PC-3 (cell line): ENCODE measurements around the gene RNF182. TPM values are rescaled to one million over a fixed set of nuclear protein-coding genes. Genes with fewer than 3 reads are reported as not detected.
A peak's percentile ranks its signal among the peaks of the same experiment; 100 is the strongest.

Experiments
- ATAC-seq: fragments of 200-7000 bp; cut with Tn5 transposase; 2 replicates; pipeline ENCODE4 v1.9.1; 2020; ENCODE audit warnings: mild to moderate bottlenecking, moderate library complexity
- BruUV-seq: library from RNA; stranded (reverse); fragments of 400-500 nt; replicated peaks from 2 replicates; lab custom pipeline; 2021; lab: Mats Ljungman, UMichigan
- CTCF ChIA-PET: fragments of 300-600 bp; sonication (Branson Sonifier 250); formaldehyde crosslinking; loops from one replicate; lab custom pipeline; 2022; ENCODE audit warnings: antibody characterized with exemption; lab: Charles Lee
- POLR2A ChIA-PET: fragments of 300-600 bp; sonication (Branson Sonifier 250); formaldehyde crosslinking; loops from one replicate; lab custom pipeline; 2022; ENCODE audit warnings: antibody characterized with exemption; ENCODE audit not compliant: unreplicated experiment; lab: Charles Lee
- DNase-seq: peaks from one replicate; pipeline ENCODE4 v3.0.0-alpha.2; 2015
- H2AFZ ChIP-seq: fragments of 300-600 bp; sonication (generic); 2 replicates; pipeline ENCODE4 v1.6.0; 2016; ENCODE audit warnings: antibody characterized with exemption, low read length
- H3F3A ChIP-seq: fragments of 300-600 bp; sonication (generic); one replicate; pipeline ENCODE4 v1.6.0; 2017; ENCODE audit warnings: antibody characterized with exemption, low read length, control low read depth, mild to moderate bottlenecking; ENCODE audit not compliant: unreplicated experiment
- H3K27ac ChIP-seq: fragments of 300-600 bp; sonication (generic); 2 replicates; pipeline ENCODE4 v1.5.1; 2016; ENCODE audit warnings: mild to moderate bottlenecking, low read length
- H3K27me3 ChIP-seq: fragments of 300-600 bp; sonication (generic); 2 replicates; pipeline ENCODE4 v1.6.1; 2016; ENCODE audit warnings: low read length, mixed read lengths
- H3K36me3 ChIP-seq: fragments of 300-600 bp; sonication (generic); 2 replicates; pipeline ENCODE4 v1.6.1; 2016; ENCODE audit warnings: low read depth, mixed run types, low read length, mixed read lengths
- H3K4me1 ChIP-seq: fragments of 300-600 bp; sonication (generic); 2 replicates; pipeline ENCODE4 v1.5.1; 2016; ENCODE audit warnings: low read length; ENCODE audit not compliant: insufficient read depth
- H3K4me2 ChIP-seq: fragments of 300-600 bp; sonication (generic); 2 replicates; pipeline ENCODE4 v1.6.0; 2016; ENCODE audit warnings: low read length
- H3K4me3 ChIP-seq: fragments of 300-600 bp; sonication (generic); 2 replicates; pipeline ENCODE4 v1.5.1; 2016; ENCODE audit warnings: mild to moderate bottlenecking, low read length, mixed read lengths
- H3K79me2 ChIP-seq: fragments of 300-600 bp; sonication (generic); 2 replicates; pipeline ENCODE4 v1.6.1; 2017; ENCODE audit warnings: low read length, mixed read lengths
- H3K9ac ChIP-seq: fragments of 300-600 bp; sonication (generic); 2 replicates; pipeline ENCODE4 v1.6.0; 2016; ENCODE audit warnings: mild to moderate bottlenecking, low read length
- H3K9me2 ChIP-seq: fragments of 300-600 bp; sonication (generic); replicated peaks from 2 replicates; pipeline ENCODE4 v1.6.1; 2016; ENCODE audit warnings: mixed run types, low read length, mixed read lengths
- H3K9me3 ChIP-seq: fragments of 300-600 bp; sonication (generic); 2 replicates; pipeline ENCODE4 v1.6.1; 2016; ENCODE audit warnings: low read length, mixed read lengths
- H4K20me1 ChIP-seq: fragments of 300-600 bp; sonication (generic); 2 replicates; pipeline ENCODE4 v1.6.1; 2016; ENCODE audit warnings: low read length, mixed read lengths
- EZH2 ChIP-seq: fragments of 300-600 bp; sonication (generic); IDR thresholded peaks from one replicate; pipeline ENCODE4 v1.6.1; 2017; ENCODE audit warnings: antibody characterized with exemption, mild to moderate bottlenecking, low read length; ENCODE audit not compliant: unreplicated experiment
- EZH2phosphoT487 ChIP-seq: fragments of 300-600 bp; sonication (generic); IDR thresholded peaks from 2 replicates; pipeline ENCODE4 v1.6.1; 2018; ENCODE audit warnings: mild to moderate bottlenecking, antibody characterized with exemption, low read length, borderline replicate concordance
- intact Hi-C: fragments of 100-400 bp; cut with micrococcal nuclease; formaldehyde crosslinking; loops from 2 replicates; pipeline ENCODE4 v1.9.0; 2023
- total RNA-seq: library from RNA; depleted of rRNA; stranded (reverse); fragments of >200 nt; gene quantifications from 2 replicates; pipeline ENCODE4 v1.2.3, GENCODE V29; 2014
- TF ChIP-seq, protein P1 (sequence below): fragments of 300-600 bp; sonication (generic); conservative IDR thresholded peaks from 2 replicates; pipeline ENCODE4 v1.5.1; 2017; ENCODE audit warnings: antibody characterized with exemption, low read depth, mild to moderate bottlenecking, low read length

The RNF182 gene
- total RNA-seq, 1 experiment from 2014 or later, result 24.7 TPM

DNA sequence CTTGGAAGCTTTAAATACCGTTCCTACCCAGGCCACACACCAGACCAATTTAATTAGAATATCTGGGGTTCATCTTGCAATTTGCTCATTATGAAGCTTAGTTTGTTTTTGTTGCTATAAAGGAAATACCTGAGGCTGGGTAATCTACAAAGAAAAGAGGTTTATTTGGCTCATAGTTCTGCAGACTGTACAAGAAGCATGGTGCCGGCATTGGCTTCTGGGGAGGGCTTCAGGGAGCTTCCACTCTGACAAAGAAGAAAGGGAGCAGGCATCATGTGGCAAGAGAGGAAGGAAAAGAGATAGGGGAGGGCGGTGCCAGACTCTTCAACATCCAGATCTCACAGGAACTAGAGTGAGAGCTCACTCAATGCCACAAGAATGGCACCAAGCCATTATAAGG, 73.6 kb downstream of the RNF182 start:
- no TSS peak for BruUV-seq
- no peaks in the 10 kb centered on the region for H3K79me2 ChIP-seq
- H3F3A ChIP-seq, result peaks cover under 1% of the 10 kb centered on the region
- ATAC-seq (no peak), DNase-seq (no peak)
- H3K27ac ChIP-seq, result no peak overlapping the region
- no peak overlapping the region for H3K4me3 ChIP-seq
- intact Hi-C loops, result no loop called here
- ChIA-PET POLR2A (interaction anchor here (0.7 kb wide), 1 partner anchor 126 kb away, joined by 3 read pairs; no protein-coding TSS in a partner anchor), CTCF (no interaction called here)
- no peaks in the 10 kb centered on the region for H3K36me3 ChIP-seq
- no peaks in the 10 kb centered on the region for H4K20me1 ChIP-seq
- no peaks in the 10 kb centered on the region for H3K9me3 ChIP-seq
- H3K27me3 ChIP-seq, result no peaks in the 10 kb centered on the region
- no peak overlapping the region for H2AFZ ChIP-seq
- no peak overlapping the region for H3K4me2 ChIP-seq
- H3K4me1 ChIP-seq, result peaks cover 41% of the 10 kb centered on the region
- H3K9me2 ChIP-seq, result no peaks in the 10 kb centered on the region
- TF ChIP-seq, protein P1, sequence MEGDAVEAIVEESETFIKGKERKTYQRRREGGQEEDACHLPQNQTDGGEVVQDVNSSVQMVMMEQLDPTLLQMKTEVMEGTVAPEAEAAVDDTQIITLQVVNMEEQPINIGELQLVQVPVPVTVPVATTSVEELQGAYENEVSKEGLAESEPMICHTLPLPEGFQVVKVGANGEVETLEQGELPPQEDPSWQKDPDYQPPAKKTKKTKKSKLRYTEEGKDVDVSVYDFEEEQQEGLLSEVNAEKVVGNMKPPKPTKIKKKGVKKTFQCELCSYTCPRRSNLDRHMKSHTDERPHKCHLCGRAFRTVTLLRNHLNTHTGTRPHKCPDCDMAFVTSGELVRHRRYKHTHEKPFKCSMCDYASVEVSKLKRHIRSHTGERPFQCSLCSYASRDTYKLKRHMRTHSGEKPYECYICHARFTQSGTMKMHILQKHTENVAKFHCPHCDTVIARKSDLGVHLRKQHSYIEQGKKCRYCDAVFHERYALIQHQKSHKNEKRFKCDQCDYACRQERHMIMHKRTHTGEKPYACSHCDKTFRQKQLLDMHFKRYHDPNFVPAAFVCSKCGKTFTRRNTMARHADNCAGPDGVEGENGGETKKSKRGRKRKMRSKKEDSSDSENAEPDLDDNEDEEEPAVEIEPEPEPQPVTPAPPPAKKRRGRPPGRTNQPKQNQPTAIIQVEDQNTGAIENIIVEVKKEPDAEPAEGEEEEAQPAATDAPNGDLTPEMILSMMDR, result no peak
- no peak for TF ChIP-seq EZH2phosphoT487
- TF ChIP-seq EZH2, result no peak
- H3K9ac ChIP-seq, result no peak overlapping the region

DNA sequence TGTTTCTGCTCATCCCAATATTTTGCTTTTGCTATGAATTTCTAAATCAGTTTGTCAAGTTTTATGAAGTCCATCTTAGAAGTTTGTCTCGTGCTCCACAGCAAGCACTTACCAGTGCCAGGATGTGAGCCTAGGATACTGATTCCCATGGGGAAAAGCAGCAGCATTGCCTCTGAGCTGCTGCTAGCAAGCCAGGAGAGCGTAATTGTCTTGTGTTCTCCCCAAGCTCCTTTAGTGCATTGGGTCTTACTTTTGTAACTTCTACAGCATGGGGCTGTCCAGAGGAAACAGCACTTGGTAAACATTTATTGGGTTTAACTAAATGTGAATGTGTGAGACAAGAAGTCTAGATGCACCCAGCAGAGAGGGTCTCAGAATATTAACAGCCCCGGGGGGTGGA, 76.1 kb downstream of the RNF182 start:
- Histone ChIP-seq H2AFZ (peak overlapping the region; percentile 47), H3K27ac (peak overlapping the region; percentile 96), H3K4me1 (peaks cover 29% of the 10 kb centered on the region), H3F3A (no peaks in the 10 kb centered on the region), H3K4me3 (peak overlapping the region; percentile 51), H3K79me2 (no peaks in the 10 kb centered on the region), H3K36me3 (no peaks in the 10 kb centered on the region), H4K20me1 (no peaks in the 10 kb centered on the region), H3K9me3 (no peaks in the 10 kb centered on the region), H3K9ac (peak overlapping the region; percentile 81), H3K4me2 (peak overlapping the region; percentile 80), H3K9me2 (no peaks in the 10 kb centered on the region), H3K27me3 (no peaks in the 10 kb centered on the region)
- BruUV-seq, result TSS peak; percentile 97
- ChIA-PET CTCF (interaction anchor here (1.1 kb wide), 1 partner anchor 46 kb away, joined by 4 read pairs; no protein-coding TSS in a partner anchor), POLR2A (interaction anchor here (0.5 to 1.4 kb wide), 3 partner anchors 12 to 643 kb away, joined by 5 to 16 read pairs (median 11); partner anchors contain the start of gene RNF182)
- TF ChIP-seq EZH2, result no peak
- no peak for TF ChIP-seq EZH2phosphoT487
- TF ChIP-seq, protein P1, result no peak
- ATAC-seq, result peak; percentile 42
- intact Hi-C loops, result loop anchor here (1.0 to 2.0 kb wide), 4 partner anchors 48 to 74 kb away; no protein-coding TSS in a partner anchor
- DNase-seq, result no peak
